SU-DHL-6 (cell line): Measurements from ENCODE around the gene MEF2C.

Experiments used
- H2AFZ ChIP-seq: fragments of 200-600 bp; sonication (generic); 2 replicates; pipeline ENCODE4 v1.6.1; 2014; ENCODE audit warnings: low read depth, mild to moderate bottlenecking, moderate library complexity, mixed read lengths, antibody characterized with exemption, low read length; ENCODE audit not compliant: severe bottlenecking
- H3F3A ChIP-seq: fragments of 200-600 bp; shearing (Covaris generic); 2 replicates; pipeline ENCODE4 v1.6.0; 2016; ENCODE audit warnings: antibody characterized with exemption, mild to moderate bottlenecking; ENCODE audit not compliant: insufficient read depth
- H3K27ac ChIP-seq: fragments of 200-600 bp; sonication (generic); 2 replicates; pipeline ENCODE4 v1.5.1; 2016; ENCODE audit warnings: low read depth, mild to moderate bottlenecking, low read length, moderate library complexity, mixed read lengths
- H3K27me3 ChIP-seq: fragments of 200-600 bp; sonication (generic), shearing (Covaris generic); 2 replicates; pipeline ENCODE4 v1.6.0; 2014; ENCODE audit warnings: mild to moderate bottlenecking, low read length
- H3K36me3 ChIP-seq: fragments of 200-600 bp; sonication (generic); 2 replicates; pipeline ENCODE4 v1.6.1; 2014; ENCODE audit warnings: mild to moderate bottlenecking, low read length, mixed read lengths
- H3K4me2 ChIP-seq: fragments of 300-600, 200-600 bp; shearing (Covaris generic), sonication (generic); 2 replicates; pipeline ENCODE4 v1.6.0; 2014; ENCODE audit warnings: low read length, low read depth, mild to moderate bottlenecking; ENCODE audit not compliant: poor library complexity, severe bottlenecking
- H3K4me3 ChIP-seq: fragments of 200-600 bp; sonication (generic); 2 replicates; pipeline ENCODE4 v1.5.1; 2014; ENCODE audit warnings: antibody characterized with exemption, low read length, mild to moderate bottlenecking, mixed read lengths; ENCODE audit not compliant: insufficient read depth, poor library complexity, severe bottlenecking
- H3K79me2 ChIP-seq: fragments of 200-600 bp; sonication (generic); 2 replicates; pipeline ENCODE4 v1.6.1; 2014; ENCODE audit warnings: mild to moderate bottlenecking, low read length, moderate library complexity; ENCODE audit not compliant: insufficient read depth
- H3K9ac ChIP-seq: fragments of 200-600 bp; sonication (generic); 2 replicates; pipeline ENCODE4 v1.7.0; 2014; ENCODE audit warnings: mild to moderate bottlenecking, low read length
- H3K9me2 ChIP-seq: fragments of 200-600 bp; sonication (generic); replicated peaks from 2 replicates; pipeline ENCODE4 v1.6.1; 2014; ENCODE audit warnings: low read length; ENCODE audit not compliant: insufficient read depth
- H3K9me3 ChIP-seq: fragments of 200-600 bp; sonication (generic); 2 replicates; pipeline ENCODE4 v1.6.1; 2014; ENCODE audit warnings: low read length, mixed read lengths; ENCODE audit not compliant: insufficient read depth
- H4K20me1 ChIP-seq: fragments of 200-600 bp; sonication (generic); 2 replicates; pipeline ENCODE4 v1.6.1; 2014; ENCODE audit warnings: low read depth, mild to moderate bottlenecking, antibody characterized with exemption, low read length, moderate library complexity, mixed read lengths
- CTCF ChIP-seq: fragments of 200-600 bp; sonication (generic); IDR thresholded peaks from one replicate; pipeline ENCODE4 v1.5.1; 2017; ENCODE audit warnings: antibody characterized with exemption, mild to moderate bottlenecking, low read length, moderate library complexity; ENCODE audit not compliant: insufficient read depth, poor library complexity, severe bottlenecking
- EZH2phosphoT487 ChIP-seq: fragments of 200-600 bp; sonication (generic), shearing (Covaris generic); conservative IDR thresholded peaks from 2 replicates; pipeline ENCODE4 v1.6.1; 2018; ENCODE audit warnings: mild to moderate bottlenecking, antibody characterized with exemption, low read length, moderate library complexity, mixed read lengths

Gene MEF2C

GRCh38 chr5:88854769-88855168, 28.2 kb downstream of the MEF2C start:
- no peaks in the 10 kb centered on the region for H4K20me1 ChIP-seq
- H3K9ac ChIP-seq, result no peak overlapping the region
- H3K9me3 ChIP-seq, result peaks cover 10% of the 10 kb centered on the region; the same call in 1 of the 2 replicates
- H3K27me3 ChIP-seq, result no peaks in the 10 kb centered on the region
- no peak overlapping the region for H3K4me2 ChIP-seq
- H3K27ac ChIP-seq, result no peak overlapping the region
- H3K36me3 ChIP-seq, result no peaks in the 10 kb centered on the region
- no peaks in the 10 kb centered on the region for H3K79me2 ChIP-seq
- H2AFZ ChIP-seq, result no peak overlapping the region
- TF ChIP-seq CTCF (no peak), EZH2phosphoT487 (no peak)
- no peak overlapping the region for H3K4me3 ChIP-seq
- H3F3A ChIP-seq, result no peaks in the 10 kb centered on the region
- H3K9me2 ChIP-seq, result no peaks in the 10 kb centered on the region

- no peak overlapping the region for H2AFZ ChIP-seq
- no peaks in the 10 kb centered on the region for H3K36me3 ChIP-seq
- no peak overlapping the region for H3K4me3 ChIP-seq
- no peak overlapping the region for H3K27ac ChIP-seq
- no peaks in the 10 kb centered on the region for H3K9me3 ChIP-seq
- no peaks in the 10 kb centered on the region for H3K79me2 ChIP-seq
- no peak for TF ChIP-seq CTCF
- TF ChIP-seq EZH2phosphoT487, result no peak
- no peaks in the 10 kb centered on the region for H3K9me2 ChIP-seq
- H3F3A ChIP-seq, result no peaks in the 10 kb centered on the region
- H3K9ac ChIP-seq, result no peak overlapping the region
- H3K4me2 ChIP-seq, result peak overlapping the region; percentile 31
- no peaks in the 10 kb centered on the region for H4K20me1 ChIP-seq
- no peaks in the 10 kb centered on the region for H3K27me3 ChIP-seq
Observed at GRCh38 chr5:88847420-88847819, 35.6 kb downstream of the MEF2C start.

- no peaks in the 10 kb centered on the region for H3K27me3 ChIP-seq
- no peaks in the 10 kb centered on the region for H3F3A ChIP-seq
- H3K4me2 ChIP-seq, result no peak overlapping the region
- H3K36me3 ChIP-seq, result no peaks in the 10 kb centered on the region
- no peak overlapping the region for H3K4me3 ChIP-seq
- H3K9ac ChIP-seq, result no peak overlapping the region
- TF ChIP-seq EZH2phosphoT487, result no peak
- no peak for TF ChIP-seq CTCF
- no peaks in the 10 kb centered on the region for H3K9me2 ChIP-seq
- H3K27ac ChIP-seq, result no peak overlapping the region
- H3K79me2 ChIP-seq, result no peaks in the 10 kb centered on the region
- no peaks in the 10 kb centered on the region; the same call in 1 of the 2 replicates for H4K20me1 ChIP-seq
- H3K9me3 ChIP-seq, result no peaks in the 10 kb centered on the region
- H2AFZ ChIP-seq, result no peak overlapping the region
Observed at GRCh38 chr5:88846434-88846833, 36.5 kb downstream of the MEF2C start.
